Body of pancreas (tissue), 4 donors: ENCODE results near the gene SALL2. TPM values are rescaled to one million over a fixed set of nuclear protein-coding genes. Genes with fewer than 3 reads are reported as not detected.
A peak's percentile ranks its signal among the peaks of the same experiment; 100 is the strongest.

Source experiments
- ATAC-seq: fragments of 150-250 bp; one replicate; pipeline ENCODE4 v1.9.1; 2016
- DNase-seq, 4 donors: peaks; one replicate each; pipeline ENCODE4 v3.0.0-alpha.2; 2019
- H3K27ac ChIP-seq, 4 donors: fragments of 200-600 bp; sonication (generic); 1 replicate in 3 of 4; 2 replicates in 1 of 4; pipeline versions ENCODE4 v1.5.1 to v1.6.1; 2016 to 2019; ENCODE audit warnings: mild to moderate bottlenecking in 1 of 4, mixed read lengths in 1 of 4, moderate library complexity in 1 of 4
- H3K27me3 ChIP-seq, 2 donors: fragments of 200-600 bp; sonication (generic); one replicate each; pipeline ENCODE4 v1.6.0; 2016; ENCODE audit warnings: mild to moderate bottlenecking in 1 of 2
- H3K36me3 ChIP-seq, 2 donors: fragments of 200-600 bp; sonication (generic); replicated peaks in 1 of 2; 2 replicates each; pipeline ENCODE4 v1.5.1; 2016; ENCODE audit warnings: low read depth in 2 of 2; ENCODE audit not compliant: insufficient read depth in 1 of 2
- H3K4me1 ChIP-seq: fragments of 200-600 bp; sonication (generic); one replicate; pipeline ENCODE4 v1.6.0; 2016
- H3K4me3 ChIP-seq, 2 donors: fragments of 200-600 bp; sonication (generic); 1 replicate in 1 of 2; 2 replicates in 1 of 2; pipeline ENCODE4 v1.5.1; 2016 to 2019
- H3K9me3 ChIP-seq, 3 donors: fragments of 200-600 bp; sonication (generic); 1 replicate in 2 of 3; 2 replicates in 1 of 3; pipeline ENCODE4 v1.5.1; 2016
- CTCF ChIP-seq, 7 experiments: fragments of 450-650 bp in 4 of 7; fragments of 200-600 bp in 3 of 7; sonication (generic) in 3 of 7; IDR thresholded peaks; one replicate each; pipeline ENCODE4 v1.5.1; 2016 to 2019; ENCODE audit warnings: antibody characterized with exemption in 7 of 7
- POLR2A ChIP-seq, 3 donors: fragments of 450-650 bp; IDR thresholded peaks; one replicate each; pipeline ENCODE4 v1.6.1; 2016; ENCODE audit warnings: antibody characterized with exemption in 3 of 3, mild to moderate bottlenecking in 2 of 3
- WGBS, 2 donors: methylation state at CpG; one replicate each; pipeline ENCODE4 v1.1.5; 2017; 5-methylcytosine and 5-hydroxymethylcytosine counted together
- intact Hi-C: fragments of 100-400 bp; cut with DNase I; formaldehyde crosslinking; loops from one replicate; pipeline ENCODE4 v1.15.1; 2023
- total RNA-seq, 2 donors: library from RNA; depleted of rRNA; stranded (reverse); fragments of >200 nt; gene quantifications; one replicate each; pipeline ENCODE4 v1.1.0, GENCODE V29; 2016

Gene SALL2
- total RNA-seq, 2 donors from 2014 or later: 7.8 to 9.2 TPM

GRCh38 chr14:21520767-21521166, 5.4 kb downstream of the SALL2 start:
- intact Hi-C loops: no loop called here
- H3K4me3 ChIP-seq: no peak overlapping the region
- no peaks in the 10 kb centered on the region for H3K36me3 ChIP-seq
- no peak overlapping the region for H3K27ac ChIP-seq
- no peaks in the 10 kb centered on the region for H3K27me3 ChIP-seq
- WGBS, 2 donors: 38 to 41% methylated on average over 1 of the region's 1 CpG
- no peaks in the 10 kb centered on the region for H3K9me3 ChIP-seq
- no peaks in the 10 kb centered on the region for H3K4me1 ChIP-seq
- no peak for TF ChIP-seq POLR2A (IDR thresholded peaks at IDR 0.05)
- no peak for TF ChIP-seq CTCF (IDR thresholded peaks at IDR 0.05)
- ATAC-seq: no peak
- DNase-seq: no peak

DNA sequence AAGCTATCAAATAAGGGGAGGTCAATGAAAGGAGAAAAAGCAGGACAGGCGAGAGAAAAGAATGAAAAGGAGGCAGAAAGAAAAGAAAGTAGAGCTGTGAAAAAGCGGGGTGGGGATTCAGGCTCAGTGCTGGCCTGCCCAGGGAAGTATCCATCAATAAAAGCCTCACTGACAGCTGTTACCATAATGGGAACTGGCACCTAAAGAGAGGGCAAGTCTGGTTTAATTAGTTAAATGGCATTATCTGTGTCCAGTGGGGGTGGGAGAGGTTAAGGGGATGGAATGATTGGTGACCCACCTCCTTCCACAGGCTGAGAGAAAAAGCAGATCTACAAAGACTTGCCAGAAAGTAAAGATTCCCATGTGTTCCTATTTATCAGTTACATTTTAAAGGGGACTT, 7.4 kb downstream of the SALL2 start:
- H3K27ac ChIP-seq: no peak overlapping the region
- WGBS, 2 donors: 75 to 76% methylated on average over 2 of the region's 2 CpGs
- no peak overlapping the region for H3K4me3 ChIP-seq
- no peaks in the 10 kb centered on the region for H3K36me3 ChIP-seq
- H3K27me3 ChIP-seq: no peaks in the 10 kb centered on the region
- no peaks in the 10 kb centered on the region for H3K4me1 ChIP-seq
- no peak for DNase-seq
- no peaks in the 10 kb centered on the region for H3K9me3 ChIP-seq
- TF ChIP-seq CTCF (IDR thresholded peaks at IDR 0.05) (no peak), POLR2A (IDR thresholded peaks at IDR 0.05) (no peak)
- intact Hi-C loops: no loop called here
- ATAC-seq: no peak

GRCh38 chr14:21514341-21514740, 11.8 kb downstream of the SALL2 start:
- WGBS, 2 donors: 93 to 95% methylated on average over 1 of the region's 1 CpG
- no peak overlapping the region for H3K4me3 ChIP-seq

DNA sequence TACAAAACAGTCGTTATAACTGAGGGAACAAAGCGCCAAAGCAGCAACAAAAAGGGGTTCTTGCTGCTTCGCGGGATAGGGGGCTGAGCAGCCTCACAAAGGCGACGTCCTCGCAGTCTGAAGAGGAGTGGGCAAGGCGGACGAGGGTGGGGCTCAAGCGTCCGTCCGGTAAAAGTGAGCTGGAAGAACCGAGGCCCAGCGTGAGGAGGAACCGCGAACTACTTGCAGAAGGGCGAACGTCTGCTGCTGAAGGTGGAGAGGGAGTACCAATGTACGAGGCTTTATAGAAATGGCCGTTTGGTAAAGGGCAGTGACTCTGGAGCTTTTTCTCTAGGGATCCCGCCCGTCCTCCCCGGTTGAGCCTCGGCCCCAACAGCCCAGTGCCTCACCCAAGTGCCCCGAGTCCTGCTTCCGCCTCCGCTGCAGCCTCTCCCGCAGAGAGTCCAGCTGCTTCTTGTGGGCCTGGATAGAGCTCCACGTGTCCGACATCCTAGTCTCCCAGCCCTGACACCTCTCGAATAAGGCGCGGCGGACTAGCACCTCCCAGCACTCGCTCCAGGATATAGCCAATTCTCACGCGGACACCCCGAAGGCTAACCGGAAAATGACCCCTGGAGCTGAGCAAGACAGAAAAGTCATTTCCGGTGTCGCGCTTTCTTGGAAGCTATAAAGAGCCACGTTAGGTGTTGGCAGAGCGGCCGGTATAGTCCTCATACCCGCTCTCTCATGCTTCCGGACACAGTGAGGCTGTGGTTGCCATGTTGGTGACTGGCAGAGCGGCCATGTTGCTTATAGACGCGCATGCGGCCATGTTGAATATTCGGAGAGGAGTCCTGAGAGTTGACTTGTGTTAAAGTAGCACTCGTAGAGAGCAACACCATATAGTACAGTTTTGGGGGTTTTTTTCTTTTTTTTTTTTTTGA, 15.2 kb downstream of the SALL2 start, which contains the start of gene METTL3:
Gene METTL3 (minus strand): TSS at position 606 of the 923 bp plus-strand sequence. CDS start 117 bp downstream, at position 489.
- peak within 1 kb of the TSS; percentile 58 to 88 (median 83) for H3K27ac ChIP-seq
- ATAC-seq: peak; percentile 99
- DNase-seq: peak; percentile 97 to 99 (median 98)
- WGBS, 2 donors: 0 to 1% methylated on average over 40 to 53 of the region's 53 CpGs
- TF ChIP-seq CTCF (IDR thresholded peaks at IDR 0.05) (peak in 1 of 7 experiments; percentile 15), POLR2A (IDR thresholded peaks at IDR 0.05) (peak in 2 of 3 donors; percentile 80 to 85)
- H3K4me3 ChIP-seq: peak within 1 kb of the TSS; percentile 52 to 95
- H3K4me1 ChIP-seq: peaks cover 25% of the 10 kb centered on the region
- no peaks in the 10 kb centered on the region for H3K27me3 ChIP-seq
- H3K36me3 ChIP-seq: no peaks in the 10 kb centered on the region
- intact Hi-C loops: no loop called here
- no peaks in the 10 kb centered on the region for H3K9me3 ChIP-seq

More at GRCh38 chr14:21514341-21514740, 11.8 kb downstream of the SALL2 start:
- intact Hi-C loops: no loop called here
- Histone ChIP-seq H3K27me3 (no peaks in the 10 kb centered on the region), H3K9me3 (no peaks in the 10 kb centered on the region), H3K4me1 (peaks cover 16% of the 10 kb centered on the region), H3K36me3 (no peaks in the 10 kb centered on the region), H3K27ac (no peak overlapping the region)
- ATAC-seq: no peak
- no peak for TF ChIP-seq CTCF (IDR thresholded peaks at IDR 0.05)
- no peak for TF ChIP-seq POLR2A (IDR thresholded peaks at IDR 0.05)
- DNase-seq: no peak
